ENCODE measurements around the gene BABAM2. TPM values are rescaled to one million over a fixed set of nuclear protein-coding genes. Genes with fewer than 3 reads are reported as not detected.
A peak's percentile ranks its signal among the peaks of the same experiment; 100 is the strongest.

Gene BABAM2
- total RNA-seq, 1 donor from 2014 or later: 28.5 TPM

DNA sequence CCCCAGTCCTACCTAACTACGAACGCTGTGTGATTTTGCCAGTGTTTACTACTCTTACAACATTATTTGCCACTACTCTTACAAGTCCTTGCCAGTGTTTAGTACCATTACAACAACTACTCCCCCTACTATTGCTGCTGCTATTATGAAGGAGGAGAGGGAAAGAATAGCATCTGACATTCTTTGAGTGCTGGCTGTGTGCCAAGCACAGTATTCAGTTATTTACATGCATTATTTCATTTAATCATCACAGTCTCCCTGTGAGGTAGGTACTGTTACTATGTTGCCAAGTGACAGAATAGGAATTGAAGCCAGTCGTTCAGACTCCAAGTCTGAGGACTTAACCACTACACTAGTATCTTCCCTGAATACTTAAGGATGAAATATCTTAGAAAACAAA lies 316.2 kb downstream of the BABAM2 start:
- H3K4me2 ChIP-seq (ENCODE audit: low read length): no peak overlapping the region

DNA sequence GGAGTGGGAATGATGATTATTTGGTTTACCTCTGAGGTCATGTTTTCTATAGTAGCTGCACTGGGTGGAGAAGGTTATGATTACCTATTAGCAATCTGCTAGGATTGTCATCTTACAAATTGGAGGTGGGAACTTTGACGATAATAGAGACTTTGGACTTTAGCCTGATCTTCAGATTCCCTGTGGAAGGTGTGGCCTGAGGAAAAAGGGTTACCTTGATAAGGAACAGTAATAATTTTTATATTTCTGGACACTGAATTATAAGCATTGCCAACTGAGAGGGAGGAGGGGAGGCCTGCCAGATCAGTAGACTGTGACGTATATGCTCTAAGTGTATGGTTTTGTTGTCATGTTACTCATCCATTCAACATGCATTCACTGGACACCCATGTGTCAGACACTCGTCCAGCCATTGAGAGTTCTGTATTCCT lies 318.7 kb downstream of the BABAM2 start:
- H3K4me3 ChIP-seq (ENCODE audit: insufficient read depth, low read depth, low read length): no peak overlapping the region
- H4K20me1 ChIP-seq (ENCODE audit: insufficient read depth, low read length): no peaks in the 10 kb centered on the region
- Mint-ChIP-seq H3K4me1 (ENCODE audit: low read depth, unreplicated experiment) (peaks cover 11% of the 10 kb centered on the region), H3K9me3 (ENCODE audit: unreplicated experiment) (no peaks in the 10 kb centered on the region), H3K36me3 (ENCODE audit: low read depth, unreplicated experiment) (no peaks in the 10 kb centered on the region), H3K27me3 (ENCODE audit: low read depth, unreplicated experiment) (no peaks in the 10 kb centered on the region), H3K4me3 (ENCODE audit: unreplicated experiment) (no peak overlapping the region), H3K27ac (ENCODE audit: unreplicated experiment) (no peak overlapping the region)
- H3K9ac ChIP-seq (ENCODE audit: low read length): no peak overlapping the region
- no peaks in the 10 kb centered on the region for H3K4me1 ChIP-seq (ENCODE audit: insufficient read depth, low read length)
- H3K4me2 ChIP-seq (ENCODE audit: low read length): no peak overlapping the region
- H3K36me3 ChIP-seq (ENCODE audit: insufficient read depth, low read length): no peaks in the 10 kb centered on the region
- FAIRE-seq (no peak), DNase-seq (ENCODE audit: low read depth) (peak; percentile 55)
- no peaks in the 10 kb centered on the region for H3K79me2 ChIP-seq (ENCODE audit: insufficient read depth, low read length)
- H3K27ac ChIP-seq (ENCODE audit: low read depth, low read length): no peak overlapping the region
- H3K27me3 ChIP-seq (ENCODE audit: insufficient read depth, low read length): no peaks in the 10 kb centered on the region
- H2AFZ ChIP-seq (ENCODE audit: low read depth, low read length): no peak overlapping the region
- H3K9me3 ChIP-seq (ENCODE audit: insufficient read depth, low read depth, low read length): no peaks in the 10 kb centered on the region
- TF ChIP-seq, protein P1, sequence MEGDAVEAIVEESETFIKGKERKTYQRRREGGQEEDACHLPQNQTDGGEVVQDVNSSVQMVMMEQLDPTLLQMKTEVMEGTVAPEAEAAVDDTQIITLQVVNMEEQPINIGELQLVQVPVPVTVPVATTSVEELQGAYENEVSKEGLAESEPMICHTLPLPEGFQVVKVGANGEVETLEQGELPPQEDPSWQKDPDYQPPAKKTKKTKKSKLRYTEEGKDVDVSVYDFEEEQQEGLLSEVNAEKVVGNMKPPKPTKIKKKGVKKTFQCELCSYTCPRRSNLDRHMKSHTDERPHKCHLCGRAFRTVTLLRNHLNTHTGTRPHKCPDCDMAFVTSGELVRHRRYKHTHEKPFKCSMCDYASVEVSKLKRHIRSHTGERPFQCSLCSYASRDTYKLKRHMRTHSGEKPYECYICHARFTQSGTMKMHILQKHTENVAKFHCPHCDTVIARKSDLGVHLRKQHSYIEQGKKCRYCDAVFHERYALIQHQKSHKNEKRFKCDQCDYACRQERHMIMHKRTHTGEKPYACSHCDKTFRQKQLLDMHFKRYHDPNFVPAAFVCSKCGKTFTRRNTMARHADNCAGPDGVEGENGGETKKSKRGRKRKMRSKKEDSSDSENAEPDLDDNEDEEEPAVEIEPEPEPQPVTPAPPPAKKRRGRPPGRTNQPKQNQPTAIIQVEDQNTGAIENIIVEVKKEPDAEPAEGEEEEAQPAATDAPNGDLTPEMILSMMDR (IDR thresholded peaks at IDR 0.05; ENCODE audit: insufficient read depth, low read depth, low read length): no peak
- TF ChIP-seq EZH2 (IDR thresholded peaks at IDR 0.05; ENCODE audit: insufficient read depth, low read length): no peak

More for the DNA sequence above, 316.2 kb downstream of the BABAM2 start:
- no peaks in the 10 kb centered on the region for H3K36me3 Mint-ChIP-seq (ENCODE audit: low read depth, unreplicated experiment)
- H3K4me3 Mint-ChIP-seq (ENCODE audit: unreplicated experiment): no peak overlapping the region
- H3K4me3 ChIP-seq (ENCODE audit: insufficient read depth, low read depth, low read length): no peak overlapping the region
- peaks cover 11% of the 10 kb centered on the region for H3K4me1 Mint-ChIP-seq (ENCODE audit: low read depth, unreplicated experiment)
- H3K27me3 Mint-ChIP-seq (ENCODE audit: low read depth, unreplicated experiment): no peaks in the 10 kb centered on the region
- no peaks in the 10 kb centered on the region for H3K9me3 Mint-ChIP-seq (ENCODE audit: unreplicated experiment)
- FAIRE-seq (no peak), DNase-seq (ENCODE audit: low read depth) (no peak)
- no peaks in the 10 kb centered on the region for H3K9me3 ChIP-seq (ENCODE audit: insufficient read depth, low read depth, low read length)
- no peaks in the 10 kb centered on the region for H3K27me3 ChIP-seq (ENCODE audit: insufficient read depth, low read length)
- no peaks in the 10 kb centered on the region for H3K79me2 ChIP-seq (ENCODE audit: insufficient read depth, low read length)
- no peak for TF ChIP-seq EZH2 (IDR thresholded peaks at IDR 0.05; ENCODE audit: insufficient read depth, low read length)
- TF ChIP-seq, protein P1 (IDR thresholded peaks at IDR 0.05; ENCODE audit: insufficient read depth, low read depth, low read length): no peak
- no peak overlapping the region for H2AFZ ChIP-seq (ENCODE audit: low read depth, low read length)
- no peaks in the 10 kb centered on the region for H3K4me1 ChIP-seq (ENCODE audit: insufficient read depth, low read length)
- no peaks in the 10 kb centered on the region for H4K20me1 ChIP-seq (ENCODE audit: insufficient read depth, low read length)
- no peaks in the 10 kb centered on the region for H3K36me3 ChIP-seq (ENCODE audit: insufficient read depth, low read length)
- H3K27ac ChIP-seq (ENCODE audit: low read depth, low read length): no peak overlapping the region
- H3K27ac Mint-ChIP-seq (ENCODE audit: unreplicated experiment): no peak overlapping the region
- H3K9ac ChIP-seq (ENCODE audit: low read length): no peak overlapping the region

DNA sequence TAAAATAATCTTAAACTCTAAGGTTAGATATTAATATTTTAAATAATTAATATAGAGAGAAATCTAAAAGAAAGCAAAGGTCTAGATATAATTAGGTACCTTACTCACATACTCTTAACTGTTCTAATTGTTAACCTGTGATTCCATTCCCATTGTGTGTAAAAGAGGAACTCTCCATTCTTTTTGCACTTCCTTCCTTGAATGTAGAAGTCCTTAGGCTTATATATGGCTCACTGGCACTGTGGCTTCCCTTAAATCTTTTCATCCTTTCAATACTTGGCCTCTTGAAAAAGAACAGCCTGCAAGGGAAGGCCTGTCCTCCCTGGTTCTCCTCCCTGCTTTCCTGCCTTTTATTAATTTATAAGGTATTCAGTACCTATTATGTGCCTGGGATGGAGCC lies 319.3 kb downstream of the BABAM2 start:
- no peaks in the 10 kb centered on the region for H3K4me1 ChIP-seq (ENCODE audit: insufficient read depth, low read length)
- no peak overlapping the region for H3K4me3 ChIP-seq (ENCODE audit: insufficient read depth, low read depth, low read length)
- H3K27ac Mint-ChIP-seq (ENCODE audit: unreplicated experiment): no peak overlapping the region
- TF ChIP-seq EZH2 (IDR thresholded peaks at IDR 0.05; ENCODE audit: insufficient read depth, low read length): no peak
- TF ChIP-seq, protein P1 (IDR thresholded peaks at IDR 0.05; ENCODE audit: insufficient read depth, low read depth, low read length): no peak
- H3K27me3 Mint-ChIP-seq (ENCODE audit: low read depth, unreplicated experiment): no peaks in the 10 kb centered on the region
- DNase-seq (ENCODE audit: low read depth) (no peak), FAIRE-seq (no peak)
- no peak overlapping the region for H3K4me3 Mint-ChIP-seq (ENCODE audit: unreplicated experiment)
- no peaks in the 10 kb centered on the region for H3K36me3 ChIP-seq (ENCODE audit: insufficient read depth, low read length)
- no peaks in the 10 kb centered on the region for H3K9me3 ChIP-seq (ENCODE audit: insufficient read depth, low read depth, low read length)
- no peaks in the 10 kb centered on the region for H3K9me3 Mint-ChIP-seq (ENCODE audit: unreplicated experiment)
- H2AFZ ChIP-seq (ENCODE audit: low read depth, low read length): no peak overlapping the region
- H3K36me3 Mint-ChIP-seq (ENCODE audit: low read depth, unreplicated experiment): no peaks in the 10 kb centered on the region
- no peak overlapping the region for H3K27ac ChIP-seq (ENCODE audit: low read depth, low read length)
- H4K20me1 ChIP-seq (ENCODE audit: insufficient read depth, low read length): no peaks in the 10 kb centered on the region
- H3K4me1 Mint-ChIP-seq (ENCODE audit: low read depth, unreplicated experiment): peaks cover 11% of the 10 kb centered on the region
- H3K27me3 ChIP-seq (ENCODE audit: insufficient read depth, low read length): no peaks in the 10 kb centered on the region
- no peaks in the 10 kb centered on the region for H3K79me2 ChIP-seq (ENCODE audit: insufficient read depth, low read length)
- no peak overlapping the region for H3K4me2 ChIP-seq (ENCODE audit: low read length)
- H3K9ac ChIP-seq (ENCODE audit: low read length): no peak overlapping the region
